ENCODE results near the gene ANKRD13B. TPM values are rescaled to one million over a fixed set of nuclear protein-coding genes. Genes with fewer than 3 reads are reported as not detected.
"Not testable (repeated sequence)": the region's sequence is repeated elsewhere in the genome, so short reads cannot be mapped to it uniquely, and the experiment has no call there.

Gene ANKRD13B
- 28.1 TPM for total RNA-seq

DNA sequence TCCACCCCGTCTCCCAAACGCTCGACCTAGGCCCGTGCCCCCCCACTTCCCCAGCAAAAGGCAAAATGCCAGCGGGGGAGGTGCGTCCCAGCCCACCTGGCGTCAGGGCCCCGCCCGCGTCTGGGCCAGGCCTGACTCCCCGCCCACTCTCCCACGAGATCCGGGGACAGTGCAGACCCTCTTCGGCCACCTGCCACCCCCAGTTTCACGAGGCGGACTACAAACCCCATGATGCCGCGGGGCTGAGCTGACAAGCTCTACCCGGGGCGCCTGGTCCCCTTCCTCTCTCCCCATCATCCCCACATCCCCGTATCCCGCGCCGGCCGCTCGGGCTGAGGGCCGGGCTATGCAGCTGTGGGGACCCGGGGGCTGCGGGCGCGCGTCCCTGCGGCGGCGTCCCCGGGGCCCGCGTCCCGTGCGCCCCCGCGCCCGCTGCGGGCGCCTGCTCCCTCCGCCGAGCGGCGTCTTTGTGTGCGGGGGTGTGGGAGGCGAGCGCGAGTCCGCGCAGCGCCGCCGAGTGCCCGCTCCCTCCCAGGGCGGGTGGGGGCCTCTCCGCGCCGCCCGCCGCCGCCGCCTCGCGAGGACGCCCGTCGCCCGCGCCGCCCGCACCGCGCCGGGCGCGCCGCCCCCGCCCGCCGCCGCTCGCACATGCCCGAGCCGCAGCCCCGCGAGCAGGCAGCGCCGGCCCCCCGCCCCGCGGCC, at the start of gene ANKRD13B:
Gene ANKRD13B (plus strand): TSS at position 283 of the 702 bp plus-strand sequence. CDS start 490 bp downstream, outside the sequence.
- DNase-seq = peak; percentile 55

DNA sequence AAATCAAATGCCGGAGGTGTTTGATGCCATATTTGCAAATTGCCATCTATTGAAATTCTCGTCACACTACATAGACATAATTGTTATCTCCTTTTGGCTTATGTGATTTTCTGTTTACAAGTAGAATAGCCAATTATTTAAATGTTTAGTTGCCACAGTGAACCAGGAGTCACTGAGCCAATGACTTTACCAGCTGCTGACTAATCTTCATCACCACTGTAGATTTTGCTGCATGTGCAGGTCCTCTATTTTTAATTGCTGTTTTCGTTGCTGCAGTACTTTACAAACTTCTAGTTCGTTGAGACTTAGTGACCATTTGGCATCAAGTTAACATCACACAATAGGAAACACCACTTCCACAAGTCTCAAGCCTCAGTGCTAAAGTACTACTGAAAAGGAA, 48.9 kb upstream of the ANKRD13B start:
- no peak for DNase-seq

DNA sequence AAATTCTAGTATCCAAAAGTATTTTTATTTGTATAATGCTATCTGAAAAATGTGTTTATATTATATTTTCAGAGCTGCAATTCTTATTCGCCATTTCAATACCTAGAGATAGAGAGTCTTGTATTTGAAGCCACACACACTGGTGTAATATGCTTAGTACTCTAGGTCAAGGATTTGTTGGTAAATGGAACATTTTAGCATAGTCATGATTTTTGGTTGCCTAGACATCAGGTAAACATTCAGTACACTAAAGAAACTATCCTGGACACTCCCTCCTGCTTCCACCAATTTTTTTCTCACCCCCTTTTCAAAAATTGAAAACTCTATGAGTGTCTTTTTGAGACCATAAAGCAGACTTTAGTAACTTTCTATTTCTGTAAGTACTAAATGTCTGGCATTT, 46.8 kb upstream of the ANKRD13B start:
- DNase-seq = no peak

DNA sequence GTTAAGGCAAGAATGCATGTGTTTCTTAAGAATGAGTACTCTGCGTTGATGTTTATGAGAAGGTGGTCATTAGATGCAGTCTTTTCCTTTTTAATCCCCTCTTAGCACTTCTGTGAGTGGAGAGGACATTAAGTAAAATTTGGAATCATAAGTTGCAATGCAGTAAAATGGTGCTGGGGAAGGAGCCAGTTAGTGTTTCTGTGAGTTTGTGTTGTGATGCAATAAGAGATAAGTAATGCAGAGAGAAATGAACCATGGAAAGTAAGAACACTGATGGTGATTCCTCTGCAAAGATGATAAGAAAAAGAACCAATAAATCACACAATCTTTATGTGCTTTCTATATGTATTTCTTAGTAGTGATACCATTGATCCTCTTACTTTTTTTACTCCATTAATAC, 46.1 kb upstream of the ANKRD13B start:
- no peak for DNase-seq

DNA sequence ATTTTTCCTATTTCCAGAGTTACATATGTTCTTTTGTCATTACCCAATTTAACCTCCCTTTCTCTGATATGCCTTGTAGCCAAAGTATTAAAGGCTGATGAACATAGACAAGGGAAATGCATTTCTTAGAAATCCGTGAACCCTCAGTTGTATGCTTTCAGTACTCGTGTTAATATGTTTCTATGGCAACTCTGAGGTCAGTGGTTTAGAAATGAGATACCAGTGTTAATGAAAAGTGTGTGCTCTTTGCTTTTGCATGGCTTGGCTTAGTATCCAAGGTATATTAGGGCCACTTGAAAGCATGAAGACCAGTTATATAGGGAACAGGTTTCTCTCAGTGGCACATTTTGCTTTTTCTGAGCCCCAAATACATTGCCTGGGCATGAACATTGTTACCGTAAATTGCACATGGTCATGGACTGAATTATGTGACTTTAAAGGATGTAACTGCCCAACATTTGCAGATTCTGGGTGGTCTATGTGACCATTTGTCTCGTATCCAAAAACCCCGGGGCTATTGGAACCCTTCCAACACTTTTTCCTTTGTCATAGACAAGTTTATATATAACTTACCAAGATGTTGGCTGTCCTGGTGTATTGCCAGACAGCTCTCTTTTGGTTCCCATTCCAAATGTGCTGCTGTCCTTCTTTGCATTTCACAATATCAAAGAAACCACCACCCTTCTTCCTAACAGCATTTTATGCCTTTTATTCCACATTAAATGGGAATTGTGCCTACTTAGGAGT, 43.6 kb upstream of the ANKRD13B start:
- DNase-seq = no peak

DNA sequence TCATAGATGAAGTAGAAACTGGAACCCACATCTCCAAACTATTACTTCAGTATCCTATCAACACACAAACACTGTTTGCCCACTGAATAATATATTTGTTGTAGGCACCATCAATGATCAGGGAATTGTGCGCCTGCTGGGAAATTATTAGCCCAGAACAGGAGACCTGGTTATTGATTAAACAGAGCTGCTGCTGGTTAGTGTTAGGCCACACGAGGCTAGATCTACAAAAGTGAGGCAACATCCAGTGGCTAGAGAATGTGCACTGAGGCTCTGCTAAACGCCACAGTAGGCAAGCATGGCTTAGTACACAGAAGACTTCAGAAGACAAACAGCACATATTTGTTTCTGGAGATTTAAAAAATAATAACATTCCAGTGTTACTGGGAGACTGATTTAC, 37.1 kb upstream of the ANKRD13B start:
- DNase-seq = no peak

DNA sequence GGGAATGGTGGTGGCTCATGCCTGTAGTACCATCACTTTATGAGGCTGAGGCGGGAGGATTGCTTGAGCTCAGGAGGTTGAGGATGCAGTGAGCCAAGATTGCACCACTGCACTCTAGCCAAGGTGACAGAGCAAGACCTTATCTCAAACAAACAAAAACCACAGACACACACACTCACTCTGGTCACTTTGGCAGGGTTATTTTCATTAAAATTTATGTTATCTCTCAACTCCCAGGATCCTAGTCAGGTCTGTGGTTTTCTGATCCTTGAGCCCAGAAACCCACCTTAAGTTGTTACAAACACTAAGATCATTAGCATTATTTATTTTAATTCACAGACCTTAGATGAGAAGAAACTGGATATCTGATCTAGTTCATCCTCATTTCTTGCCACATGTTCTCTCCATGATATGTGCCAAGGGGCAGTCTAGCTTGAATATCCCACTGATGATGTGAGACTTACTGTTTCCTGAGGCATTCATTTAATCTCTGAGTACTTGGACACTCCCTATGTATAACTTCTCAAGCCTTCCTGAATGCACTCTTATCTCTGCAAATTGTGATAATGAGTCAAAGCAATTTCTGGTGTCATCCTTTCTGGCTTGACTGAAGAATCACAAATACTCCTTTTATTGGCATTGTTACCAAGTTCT, 35.7 kb upstream of the ANKRD13B start:
- DNase-seq = no peak

DNA sequence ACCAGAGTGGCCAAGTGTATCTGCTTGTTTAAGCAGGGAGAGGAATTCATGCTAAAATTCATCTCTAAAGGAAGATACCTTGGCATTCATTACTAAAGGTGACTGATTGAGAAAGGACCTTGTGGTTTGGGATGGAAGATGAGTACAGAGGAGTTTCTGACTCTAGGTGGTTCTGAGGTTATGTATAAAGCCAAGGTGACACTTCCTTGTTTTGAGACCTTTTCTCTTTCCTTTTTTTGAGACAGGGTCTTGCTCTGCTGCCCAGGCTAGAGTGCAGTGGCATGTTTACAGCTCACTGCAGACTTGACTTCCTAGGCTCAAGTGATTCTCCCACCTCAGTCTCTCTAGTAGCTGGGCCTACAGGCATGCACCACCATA, 35.2 kb upstream of the ANKRD13B start:
- DNase-seq = no peak

DNA sequence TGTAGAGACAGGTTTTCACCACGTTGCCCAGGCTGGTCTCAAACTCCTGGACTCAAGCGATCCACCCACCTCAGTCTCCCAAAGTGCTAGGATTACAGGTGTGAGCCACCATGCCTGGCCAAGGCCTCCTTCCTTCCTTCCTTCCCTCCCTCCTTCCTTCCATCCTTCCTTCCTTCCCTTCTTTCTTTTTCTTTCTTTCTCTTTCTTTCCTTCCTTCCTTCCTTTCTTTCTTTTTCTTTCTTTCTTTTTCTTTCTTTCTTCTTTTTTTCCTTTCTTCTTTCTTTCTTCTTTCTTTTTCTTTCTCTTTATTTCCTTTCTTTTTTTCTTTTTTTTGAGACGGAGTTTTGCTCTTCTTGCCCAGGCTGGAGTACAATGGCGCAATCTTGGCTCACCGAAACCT, 34.8 kb upstream of the ANKRD13B start:
- DNase-seq = not testable (repeated sequence)

DNA sequence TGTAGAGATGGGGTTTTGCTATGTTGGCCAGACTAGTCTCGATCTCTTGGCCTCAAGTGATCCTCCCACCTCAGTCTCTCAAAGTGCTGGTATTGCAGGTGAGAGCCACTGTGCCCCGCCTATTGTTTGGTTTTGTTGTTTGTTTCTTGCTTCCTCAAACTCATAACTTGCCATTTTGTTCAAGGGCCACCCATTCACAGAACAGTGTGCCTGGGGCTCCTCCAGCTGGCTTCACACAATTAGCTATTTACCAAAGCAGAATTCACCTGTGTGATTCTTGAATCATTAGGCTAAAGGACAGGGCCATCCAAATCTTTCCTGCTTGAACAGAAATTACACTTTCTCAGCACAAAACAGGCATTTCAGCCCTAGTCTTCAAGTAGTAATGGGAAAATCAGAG, 33.3 kb upstream of the ANKRD13B start:
- DNase-seq = no peak

DNA sequence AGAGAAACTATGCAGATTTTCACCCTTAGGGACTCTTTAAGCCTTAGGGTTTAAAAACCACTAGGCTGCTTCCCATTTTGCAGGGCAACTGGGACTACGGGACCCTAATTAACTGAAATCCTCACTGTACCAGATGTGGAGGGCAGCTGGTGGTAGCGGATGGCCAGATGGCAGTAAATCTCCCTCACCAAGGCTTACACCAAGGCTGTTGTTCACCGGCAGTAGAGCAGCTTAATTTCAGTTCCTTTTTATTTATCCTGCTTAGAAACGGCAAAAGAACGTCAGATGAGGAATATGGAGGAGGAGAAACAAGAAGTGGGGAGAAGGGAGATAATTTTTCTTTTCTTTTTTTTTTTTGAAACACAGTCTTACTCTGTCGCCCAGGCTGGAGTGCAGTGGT, 32.6 kb upstream of the ANKRD13B start:
- DNase-seq = no peak

DNA sequence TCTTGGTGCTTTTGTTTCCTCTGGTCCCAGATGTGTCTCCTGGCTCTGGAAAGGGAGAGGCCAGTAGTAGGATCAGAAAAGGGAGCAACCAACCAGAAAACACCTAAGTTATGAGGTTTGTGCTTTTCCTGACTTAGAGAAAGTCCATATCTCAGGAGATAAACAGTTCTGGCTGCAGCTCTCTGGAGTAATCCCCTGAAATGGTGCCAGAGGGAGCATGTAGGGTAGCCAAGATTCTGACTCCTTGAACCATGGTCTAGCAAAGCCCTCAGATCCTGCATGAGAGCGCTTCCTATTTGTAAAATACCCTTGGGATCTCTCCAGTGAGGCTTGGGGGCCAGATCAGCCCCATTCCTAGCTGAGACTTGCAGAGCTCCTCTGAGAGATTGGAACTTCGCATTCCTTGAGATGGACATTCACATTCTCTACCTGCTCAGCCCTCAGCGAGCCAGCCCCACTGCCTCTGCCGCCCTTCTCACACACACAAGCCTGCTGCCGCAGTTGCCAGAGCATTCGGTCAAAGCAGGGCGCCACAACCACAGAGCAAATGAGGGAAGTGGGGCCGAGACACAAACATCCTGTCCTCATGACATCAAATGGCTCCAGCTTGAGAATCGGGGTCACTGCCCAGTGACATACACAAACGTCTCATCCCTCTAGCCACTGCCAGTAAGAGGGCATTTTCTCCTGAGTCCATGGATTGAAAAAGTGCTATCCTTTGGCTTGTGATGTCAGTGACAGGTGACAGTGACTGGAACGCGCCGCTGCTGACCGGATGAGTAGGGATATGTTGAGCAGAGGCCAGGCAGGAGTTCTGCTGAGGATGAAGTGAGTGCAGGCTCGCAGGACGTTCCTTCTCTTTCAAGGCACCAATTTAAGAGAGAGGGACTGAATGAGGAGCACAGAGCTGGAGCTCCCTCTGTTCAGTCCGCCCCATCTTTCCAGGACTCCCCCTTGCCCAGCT, 31.1 kb upstream of the ANKRD13B start:
- DNase-seq = no peak

DNA sequence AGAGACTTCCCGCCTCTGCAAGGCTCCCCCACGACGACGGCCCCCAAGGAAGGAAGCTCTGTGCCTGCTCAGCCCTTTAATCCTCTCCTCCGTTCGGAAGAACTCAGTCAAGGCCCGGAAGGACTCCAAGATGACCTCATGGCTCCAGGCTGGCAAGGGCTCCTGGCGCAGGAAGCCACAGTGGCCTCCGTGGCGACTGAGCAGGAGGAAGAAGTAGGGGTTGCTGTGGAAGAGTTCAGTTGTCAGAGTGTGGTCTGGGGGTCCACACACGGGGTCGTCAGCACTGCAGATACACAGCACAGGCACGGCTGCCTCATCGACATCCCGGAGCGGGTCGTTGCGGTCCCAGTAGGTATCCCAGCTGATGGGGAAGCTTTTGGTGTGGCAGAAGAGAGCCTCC, 30.3 kb upstream of the ANKRD13B start:
- no peak for DNase-seq

DNA sequence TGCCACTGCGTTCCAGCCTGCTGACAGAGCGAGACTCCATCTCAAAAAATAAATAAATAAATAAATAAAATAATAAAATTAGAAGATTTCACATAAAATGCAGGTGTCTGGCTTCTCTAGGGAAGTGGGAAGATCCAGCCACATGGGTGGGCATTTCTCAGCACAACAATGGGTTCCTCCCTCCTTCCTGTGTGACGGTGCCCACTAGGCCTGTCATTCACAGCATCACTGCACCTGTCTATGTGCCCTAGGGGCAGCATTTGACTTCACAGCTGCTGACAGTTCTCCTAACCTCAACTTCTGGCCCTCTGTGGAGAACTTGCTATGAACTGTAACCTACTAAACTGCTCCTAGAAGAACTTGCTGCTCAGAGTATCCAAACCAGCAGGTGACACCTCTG, 29.1 kb upstream of the ANKRD13B start:
- DNase-seq = no peak

DNA sequence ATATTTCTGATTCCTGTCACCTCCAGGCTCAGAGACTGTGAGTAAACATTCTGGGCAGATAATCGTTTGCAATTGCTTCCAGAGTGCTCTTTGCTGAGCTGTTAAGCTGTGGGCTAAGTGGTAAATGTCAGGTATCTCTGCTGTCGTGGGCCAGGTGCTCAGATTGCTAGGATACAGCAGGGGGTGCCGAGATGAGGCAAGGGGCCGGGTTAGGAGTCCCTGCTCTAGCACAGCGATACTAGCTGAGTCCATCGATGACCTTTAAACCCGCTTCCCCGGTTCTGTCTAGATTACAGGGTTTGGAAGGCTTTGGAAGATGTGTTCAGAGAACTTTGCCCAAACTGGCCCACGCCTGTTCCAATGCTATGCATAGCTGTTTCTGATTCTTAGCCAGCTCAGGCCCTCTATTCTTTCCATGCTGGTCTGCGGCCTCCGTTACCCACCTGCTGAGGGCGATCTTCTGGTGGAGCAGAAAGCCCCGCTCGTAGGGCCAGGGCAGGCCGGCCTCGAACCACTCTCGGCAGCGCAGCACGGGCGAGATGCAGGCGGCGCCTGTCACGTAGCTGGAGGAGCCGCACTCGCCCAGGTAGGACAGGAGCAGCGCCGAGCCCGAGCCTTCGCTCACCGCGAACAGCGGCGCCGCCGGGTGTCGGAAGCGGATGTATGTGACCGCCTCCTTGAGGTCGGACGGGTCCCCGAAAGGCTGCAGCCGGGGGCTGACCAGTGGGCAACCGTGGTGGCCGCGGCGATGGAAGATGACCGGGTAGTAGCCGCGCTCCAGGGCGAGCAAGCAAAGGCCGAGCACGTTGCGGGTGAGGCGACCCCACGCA, 27.1 kb upstream of the ANKRD13B start:
- DNase-seq = no peak

DNA sequence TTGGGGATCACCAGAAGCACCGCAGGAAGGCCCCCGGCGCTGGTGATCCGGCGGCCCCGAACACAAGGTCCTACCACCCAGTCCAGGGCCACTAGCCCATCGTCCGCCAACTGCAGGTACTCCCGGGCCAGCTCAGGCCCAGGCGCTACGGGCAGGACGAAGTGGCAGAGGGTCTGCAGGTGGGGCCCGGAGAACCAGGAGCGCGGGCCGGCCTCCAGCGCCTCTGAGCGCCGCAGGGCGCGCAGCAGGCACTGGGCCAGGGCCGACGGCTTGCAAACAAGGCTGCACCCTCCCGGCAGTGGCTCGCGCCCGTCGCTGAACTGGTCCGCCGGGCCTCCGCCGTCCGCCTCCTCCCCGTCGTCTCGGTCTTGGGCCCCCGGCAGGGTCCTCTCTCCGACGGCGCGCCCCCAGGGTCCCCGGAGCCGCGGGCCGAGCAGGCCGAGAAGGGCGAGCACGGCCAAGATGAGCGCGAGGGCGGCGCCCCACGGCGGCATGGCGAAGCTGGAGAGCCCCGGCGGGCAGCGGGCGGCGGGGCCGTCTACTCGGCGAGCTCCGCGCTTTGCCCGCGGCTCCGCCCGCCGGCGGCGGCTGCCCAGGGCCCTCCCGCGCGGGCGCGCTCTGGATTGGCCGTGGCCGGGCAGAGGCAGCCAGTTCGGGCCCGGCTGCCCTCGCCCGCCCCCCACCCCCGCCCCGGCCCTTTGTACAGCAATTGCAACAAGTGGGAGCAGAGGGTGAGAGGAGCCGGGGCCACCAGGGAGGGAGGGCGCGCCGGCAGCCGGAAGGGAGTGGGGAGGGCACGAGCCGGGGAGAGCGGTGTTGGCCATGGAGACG, 26.2 kb upstream of the ANKRD13B start, which contains the start of gene ABHD15:
Gene ABHD15 (minus strand): TSS at position 565 of the 831 bp plus-strand sequence. CDS start 71 bp downstream, at position 494.
- DNase-seq = no peak

DNA sequence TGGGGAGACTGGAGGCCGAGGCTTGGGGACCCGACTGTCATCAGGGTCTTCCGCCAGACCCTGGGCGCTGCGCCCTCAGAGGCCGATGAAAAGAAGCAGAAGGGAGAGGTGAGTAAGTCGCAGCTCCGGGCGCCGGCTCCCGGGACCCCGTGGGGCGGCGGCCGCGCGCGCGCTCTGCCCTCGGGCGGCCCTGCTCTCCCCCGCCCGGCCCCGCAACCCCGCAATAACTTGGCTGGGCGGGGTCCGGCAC, 25.7 kb upstream of the ANKRD13B start:
- DNase-seq = no peak

DNA sequence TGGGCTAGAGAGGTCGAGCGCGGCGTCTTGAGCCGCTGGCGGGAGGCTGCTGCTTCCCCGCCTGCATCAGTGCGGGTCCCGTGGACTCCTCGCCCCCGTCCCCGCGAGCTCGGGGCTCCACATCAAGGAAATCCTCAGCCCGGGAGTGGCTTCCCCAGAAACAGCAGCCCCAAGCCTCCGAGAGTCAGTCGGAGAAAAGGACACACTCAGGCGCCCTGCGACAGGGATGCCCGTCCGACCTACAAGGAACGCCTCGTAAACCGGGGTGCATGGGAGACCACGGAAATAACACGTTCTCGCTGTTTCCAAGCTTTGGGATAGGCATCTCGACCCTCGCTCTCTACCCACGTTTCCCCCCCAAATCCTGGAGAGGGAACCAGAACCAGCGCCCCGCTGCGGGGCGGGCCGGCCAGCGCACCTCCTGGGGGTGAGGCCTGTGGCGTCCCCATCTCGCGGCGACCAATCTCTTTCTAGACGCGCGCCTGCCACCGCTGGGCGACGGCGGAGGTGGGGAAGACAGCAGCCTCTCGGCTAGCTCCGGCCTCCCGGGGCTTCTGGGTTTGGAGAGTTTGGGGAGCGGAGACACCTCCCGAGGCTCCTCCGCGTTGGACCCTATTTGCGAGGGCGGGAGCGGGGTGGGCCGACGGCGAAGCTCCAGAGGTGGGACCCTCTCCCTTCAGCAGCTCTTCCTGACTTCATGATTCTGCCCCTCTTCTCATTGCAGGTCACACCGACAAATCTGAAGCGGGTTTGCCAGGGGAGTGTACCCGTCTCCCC, 25.2 kb upstream of the ANKRD13B start:
- DNase-seq = no peak

DNA sequence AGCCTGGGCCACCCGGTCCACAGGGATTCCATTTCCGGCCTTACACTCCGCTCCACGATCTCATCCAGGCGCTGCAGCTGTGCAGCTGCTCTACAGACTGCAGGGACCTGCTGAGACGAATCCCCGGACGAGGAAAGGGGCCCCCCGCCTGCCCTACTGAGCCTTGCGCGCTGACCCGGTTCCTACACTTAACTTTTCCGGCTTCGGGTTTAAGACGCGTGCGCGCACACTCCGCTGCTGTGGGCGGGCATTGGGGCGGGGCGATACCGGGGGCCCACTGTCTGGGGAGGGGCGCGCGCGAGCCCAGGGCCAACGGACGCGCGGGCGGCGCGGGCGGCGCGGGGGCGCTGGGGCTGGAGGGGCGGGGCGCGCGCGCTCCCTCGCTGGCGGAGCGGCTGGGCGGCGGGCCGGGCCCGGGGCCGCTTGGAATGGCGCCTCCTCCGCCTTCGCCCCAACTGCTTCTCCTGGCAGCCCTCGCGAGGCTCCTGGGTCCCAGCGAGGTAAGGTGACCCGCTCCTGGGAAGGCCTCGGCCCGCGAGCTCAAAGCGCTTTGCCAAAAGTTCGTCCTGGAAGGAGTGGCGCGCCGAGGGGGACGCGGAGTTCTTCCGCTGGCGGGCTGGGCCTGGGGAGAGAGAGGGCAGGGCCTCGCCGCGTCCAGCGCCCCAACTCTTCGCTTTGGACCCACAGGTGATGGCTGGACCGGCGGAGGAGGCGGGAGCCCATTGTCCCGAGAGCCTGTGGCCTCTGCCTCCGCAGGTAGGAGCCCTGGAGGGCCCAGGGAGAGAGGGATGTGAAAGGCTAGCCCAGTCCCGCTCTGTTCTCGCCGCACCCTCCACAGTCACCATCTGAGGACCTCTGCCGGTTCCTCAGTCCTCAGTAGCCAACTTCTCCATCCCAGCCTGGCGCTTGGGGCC, 24.3 kb upstream of the ANKRD13B start, which contains the start of gene TP53I13:
Gene TP53I13 (plus strand): TSS at position 371 of the 914 bp plus-strand sequence. CDS start 58 bp downstream, at position 429.
- peak; percentile 67 for DNase-seq
